H9 (cell line): ENCODE measurements around the gene NFATC2IP. TPM values are rescaled to one million over a fixed set of nuclear protein-coding genes. Genes with fewer than 3 reads are reported as not detected.

Experiments
- DNase-seq: peaks from one replicate; pipeline ENCODE4 v3.0.0-alpha.2; 2017
- H2AFZ ChIP-seq: one replicate; pipeline ENCODE4 v1.6.1; 2013; ENCODE audit warnings: mild to moderate bottlenecking, low read length, control low read depth, moderate library complexity
- H2AK5ac ChIP-seq: 2 replicates; pipeline ENCODE4 v1.6.1; 2013; ENCODE audit warnings: low read length, control low read depth, mixed read lengths; ENCODE audit not compliant: insufficient read length
- H2BK120ac ChIP-seq: one replicate; pipeline ENCODE4 v1.6.1; 2013; ENCODE audit warnings: low read depth, mild to moderate bottlenecking, low read length, control low read depth, inconsistent platforms; ENCODE audit not compliant: poor library complexity, severe bottlenecking
- H2BK12ac ChIP-seq: 2 replicates; pipeline ENCODE4 v1.6.1; 2013; ENCODE audit warnings: low read length, control low read depth, mixed read lengths, low read depth; ENCODE audit not compliant: insufficient read length
- H2BK15ac ChIP-seq: 2 replicates; pipeline ENCODE4 v1.6.1; 2013; ENCODE audit warnings: low read depth, low read length, control low read depth
- H2BK20ac ChIP-seq: one replicate; pipeline ENCODE4 v1.6.1; 2013; ENCODE audit warnings: low read depth, mild to moderate bottlenecking, low read length, control low read depth, inconsistent platforms; ENCODE audit not compliant: poor library complexity, severe bottlenecking
- H2BK5ac ChIP-seq: 2 replicates; pipeline ENCODE4 v1.6.1; 2013; ENCODE audit warnings: low read length, control low read depth, mixed read lengths; ENCODE audit not compliant: insufficient read length
- H3K14ac ChIP-seq: 2 replicates; pipeline ENCODE4 v1.6.1; 2013; ENCODE audit warnings: low read length, control low read depth; ENCODE audit not compliant: insufficient read depth
- H3K18ac ChIP-seq: 2 replicates; pipeline ENCODE4 v1.6.1; 2013; ENCODE audit warnings: low read depth, mild to moderate bottlenecking, mixed read lengths, low read length, control low read depth; ENCODE audit not compliant: insufficient read length
- H3K23ac ChIP-seq: 2 replicates; pipeline ENCODE4 v1.6.1; 2013; ENCODE audit warnings: low read length, control low read depth, mixed read lengths, low read depth; ENCODE audit not compliant: insufficient read length
- H3K23me2 ChIP-seq: 2 replicates; pipeline ENCODE4 v1.6.1; 2013; ENCODE audit warnings: low read depth, mild to moderate bottlenecking, mixed read lengths, low read length, control low read depth; ENCODE audit not compliant: insufficient read length, poor library complexity, severe bottlenecking
- H3K27ac ChIP-seq: 2 replicates; pipeline ENCODE4 v1.5.1; 2013; ENCODE audit warnings: low read length, control low read depth, mixed read lengths, low read depth; ENCODE audit not compliant: insufficient read length
- H3K27me3 ChIP-seq: 2 replicates; pipeline ENCODE4 v1.6.1; 2013; ENCODE audit warnings: low read length, control low read depth, inconsistent platforms; ENCODE audit not compliant: insufficient read depth
- H3K4ac ChIP-seq: 2 replicates; pipeline ENCODE4 v1.6.1; 2013; ENCODE audit warnings: low read depth, mild to moderate bottlenecking, control low read depth, inconsistent platforms, low read length, moderate library complexity
- H3K4me1 ChIP-seq: 2 replicates; pipeline ENCODE4 v1.6.1; 2013; ENCODE audit warnings: low read length, control low read depth, inconsistent platforms; ENCODE audit not compliant: insufficient read depth
- H3K4me2 ChIP-seq: 2 replicates; pipeline ENCODE4 v1.6.1; 2013; ENCODE audit warnings: low read length, control low read depth, mixed read lengths; ENCODE audit not compliant: insufficient read length, insufficient read depth
- H3K56ac ChIP-seq: 2 replicates; pipeline ENCODE4 v1.6.1; 2013; ENCODE audit warnings: low read depth, mild to moderate bottlenecking, mixed read lengths, low read length, control low read depth; ENCODE audit not compliant: insufficient read length
- H3K79me1 ChIP-seq: 2 replicates; pipeline ENCODE4 v1.6.1; 2013; ENCODE audit warnings: low read depth, mild to moderate bottlenecking, moderate library complexity, low read length, control low read depth, inconsistent platforms; ENCODE audit not compliant: insufficient read depth, poor library complexity, severe bottlenecking
- H3K79me2 ChIP-seq: 2 replicates; pipeline ENCODE4 v1.6.1; 2013; ENCODE audit warnings: low read length, control low read depth, inconsistent platforms; ENCODE audit not compliant: insufficient read depth
- H3K9ac ChIP-seq: 2 replicates; pipeline ENCODE4 v1.6.1; 2013; ENCODE audit warnings: low read length, control low read depth, mixed read lengths; ENCODE audit not compliant: insufficient read length; ENCODE audit errors: extremely low read depth
- H3K9me3 ChIP-seq: one replicate; pipeline ENCODE4 v1.6.1; 2013; ENCODE audit warnings: low read depth, low read length, inconsistent platforms; ENCODE audit not compliant: control insufficient read depth
- H3T11ph ChIP-seq: one replicate; pipeline ENCODE4 v1.6.1; 2013; ENCODE audit warnings: mild to moderate bottlenecking, low read length, control low read depth, inconsistent platforms
- H4K20me1 ChIP-seq: one replicate; pipeline ENCODE4 v1.6.1; 2013; ENCODE audit not compliant: control insufficient read depth, insufficient read length, insufficient read depth
- H4K5ac ChIP-seq: 2 replicates; pipeline ENCODE4 v1.6.1; 2013; ENCODE audit warnings: low read depth, mild to moderate bottlenecking, mixed read lengths, low read length, control low read depth; ENCODE audit not compliant: insufficient read length
- H4K8ac ChIP-seq: replicated peaks from 2 replicates; pipeline ENCODE4 v1.6.1; 2013; ENCODE audit warnings: low read length, control low read depth, mixed read lengths, low read depth; ENCODE audit not compliant: insufficient read length
- H4K91ac ChIP-seq: 2 replicates; pipeline ENCODE4 v1.6.1; 2013; ENCODE audit warnings: low read depth, mild to moderate bottlenecking, moderate library complexity, mixed read lengths, low read length, control low read depth; ENCODE audit not compliant: insufficient read length
- H3K27ac Mint-ChIP-seq, 3 experiments: 2 replicates in 2 of 3; 3 replicates in 1 of 3; pipeline ENCODE4 v1.8.0; 2020 to 2021; ENCODE audit warnings: mixed read lengths in 3 of 3, mild to moderate bottlenecking in 1 of 3, moderate library complexity in 1 of 3
- H3K27me3 Mint-ChIP-seq: 2 replicates; pipeline ENCODE4 v1.8.0; 2021; ENCODE audit warnings: low read depth, mild to moderate bottlenecking, moderate library complexity, mixed read lengths
- H3K36me3 Mint-ChIP-seq, 3 experiments: 2 replicates in 2 of 3; 3 replicates in 1 of 3; pipeline ENCODE4 v1.8.0; 2020 to 2021; ENCODE audit warnings: low read depth in 3 of 3, mixed read lengths in 3 of 3; ENCODE audit not compliant: insufficient read depth in 1 of 3
- H3K4me1 Mint-ChIP-seq, 2 experiments: 2 replicates each; pipeline ENCODE4 v1.8.0; 2020; ENCODE audit warnings: mixed read lengths in 2 of 2
- H3K4me3 Mint-ChIP-seq, 2 experiments: 2 replicates in 1 of 2; 3 replicates in 1 of 2; pipeline ENCODE4 v1.8.0; 2020 to 2021; ENCODE audit warnings: mild to moderate bottlenecking in 2 of 2, mixed read lengths in 2 of 2, moderate library complexity in 1 of 2
- H3K9me3 Mint-ChIP-seq, 2 experiments: 2 replicates in 1 of 2; 3 replicates in 1 of 2; pipeline ENCODE4 v1.8.0; 2020; ENCODE audit warnings: mild to moderate bottlenecking in 2 of 2, mixed read lengths in 2 of 2, moderate library complexity in 1 of 2
- WGBS: extraction: QIAGEN DNeasy Blood & Tissue Kit; methylation state at CpG from one replicate; pipeline ENCODE4 v1.1.7; 2013; ENCODE audit warnings: missing lambda C conversion rate, low lambda C conversion rate, mixed read lengths; ENCODE audit not compliant: insufficient read length; ENCODE audit errors: extremely low coverage; 5-methylcytosine and 5-hydroxymethylcytosine counted together
- total RNA-seq: library from RNA; stranded (reverse); gene quantifications from 2 replicates; pipeline ENCODE4 v1.2.1, GENCODE V29; 2021
- TF ChIP-seq, protein P1 (sequence below): fragments of 200-600 bp; sonication (generic); conservative IDR thresholded peaks from 3 replicates; pipeline ENCODE4 v1.8.0; 2021; ENCODE audit warnings: antibody characterized with exemption, mild to moderate bottlenecking

The NFATC2IP gene
- total RNA-seq, 1 experiment from 2014 or later, result 73.8 TPM

DNA sequence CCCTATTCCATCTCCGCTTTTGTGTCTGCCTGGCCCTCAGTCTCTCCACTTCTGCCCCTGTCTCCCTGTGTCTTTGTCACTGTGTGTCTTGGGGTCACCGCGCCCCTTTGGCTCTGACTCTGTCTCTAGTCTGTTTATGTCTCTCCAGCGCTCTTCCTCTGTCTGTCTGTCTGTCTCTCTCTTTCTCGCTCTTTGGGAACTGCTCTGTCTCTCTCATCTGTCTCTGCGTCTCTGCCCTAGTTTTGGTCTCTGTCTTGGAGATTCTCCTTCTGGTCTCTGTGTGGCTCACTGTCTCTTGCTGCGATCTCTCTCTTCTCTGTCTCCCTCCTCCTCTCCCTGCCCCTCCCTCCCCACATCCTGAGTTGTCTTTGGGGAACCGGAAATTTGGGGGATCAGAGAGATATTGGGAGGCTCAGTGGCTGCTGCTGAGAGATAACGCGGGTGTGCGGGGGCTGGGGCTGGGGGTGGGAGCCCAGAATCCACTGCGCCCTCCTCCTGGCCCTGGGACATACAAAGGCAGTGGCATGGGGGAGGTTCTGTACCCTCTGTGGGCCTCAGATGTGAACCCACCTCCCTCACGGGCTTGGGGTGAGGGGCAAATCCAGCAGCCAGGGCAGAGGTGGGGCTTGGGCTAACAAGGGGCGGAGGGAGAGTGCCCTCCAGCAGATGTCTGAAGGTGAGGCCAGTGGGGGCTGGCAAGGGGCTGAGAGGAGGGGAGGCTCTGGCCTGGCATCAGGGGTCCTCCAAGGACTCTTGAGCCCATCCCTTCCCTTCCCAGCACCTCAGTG, 58.5 kb downstream of the NFATC2IP start:
- Histone ChIP-seq H3K27ac (no peak overlapping the region), H2BK5ac (no peak overlapping the region), H3K9me3 (no peaks in the 10 kb centered on the region), H2AFZ (no peak overlapping the region), H3K4me2 (no peak overlapping the region), H3K4ac (no peak overlapping the region), H3K79me1 (no peaks in the 10 kb centered on the region), H2BK15ac (no peak overlapping the region), H3K23me2 (no peaks in the 10 kb centered on the region), H2BK120ac (no peak overlapping the region), H4K5ac (no peak overlapping the region), H4K20me1 (no peaks in the 10 kb centered on the region), H3K23ac (no peak overlapping the region), H3K56ac (no peak overlapping the region), H3K4me1 (no peaks in the 10 kb centered on the region), H2AK5ac (no peak overlapping the region), H4K91ac (no peak overlapping the region), H3K18ac (no peak overlapping the region), H2BK12ac (no peak overlapping the region), H4K8ac (no peak overlapping the region), H3K9ac (no peak overlapping the region), H3K27me3 (no peaks in the 10 kb centered on the region), H2BK20ac (no peak overlapping the region), H3K14ac (no peak overlapping the region), H3K79me2 (no peaks in the 10 kb centered on the region), H3T11ph (no peak overlapping the region)
- peaks cover 3 to 6% of the 10 kb centered on the region in 2 experiments; a peak in 1 of 4 replicates for H3K4me1 Mint-ChIP-seq
- H3K36me3 Mint-ChIP-seq, result no peaks in the 10 kb centered on the region
- H3K9me3 Mint-ChIP-seq, result no peaks in the 10 kb centered on the region
- peaks cover 7% of the 10 kb centered on the region for H3K27me3 Mint-ChIP-seq
- no CpG with 5 or more reads among the region's 14 CpGs for WGBS
- H3K4me3 Mint-ChIP-seq, result no peak overlapping the region
- TF ChIP-seq, protein P1, sequence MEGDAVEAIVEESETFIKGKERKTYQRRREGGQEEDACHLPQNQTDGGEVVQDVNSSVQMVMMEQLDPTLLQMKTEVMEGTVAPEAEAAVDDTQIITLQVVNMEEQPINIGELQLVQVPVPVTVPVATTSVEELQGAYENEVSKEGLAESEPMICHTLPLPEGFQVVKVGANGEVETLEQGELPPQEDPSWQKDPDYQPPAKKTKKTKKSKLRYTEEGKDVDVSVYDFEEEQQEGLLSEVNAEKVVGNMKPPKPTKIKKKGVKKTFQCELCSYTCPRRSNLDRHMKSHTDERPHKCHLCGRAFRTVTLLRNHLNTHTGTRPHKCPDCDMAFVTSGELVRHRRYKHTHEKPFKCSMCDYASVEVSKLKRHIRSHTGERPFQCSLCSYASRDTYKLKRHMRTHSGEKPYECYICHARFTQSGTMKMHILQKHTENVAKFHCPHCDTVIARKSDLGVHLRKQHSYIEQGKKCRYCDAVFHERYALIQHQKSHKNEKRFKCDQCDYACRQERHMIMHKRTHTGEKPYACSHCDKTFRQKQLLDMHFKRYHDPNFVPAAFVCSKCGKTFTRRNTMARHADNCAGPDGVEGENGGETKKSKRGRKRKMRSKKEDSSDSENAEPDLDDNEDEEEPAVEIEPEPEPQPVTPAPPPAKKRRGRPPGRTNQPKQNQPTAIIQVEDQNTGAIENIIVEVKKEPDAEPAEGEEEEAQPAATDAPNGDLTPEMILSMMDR, result no peak
- H3K27ac Mint-ChIP-seq, result no peak overlapping the region; a peak in 1 of 7 replicates
- DNase-seq, result no peak
